Measurements from ENCODE around the gene TGFBR2. TPM values are rescaled to one million over a fixed set of nuclear protein-coding genes. Genes with fewer than 3 reads are reported as not detected.
"Not testable (repeated sequence)": the region's sequence is repeated elsewhere in the genome, so short reads cannot be mapped to it uniquely, and the experiment has no call there.

TGFBR2 gene
- total RNA-seq, 1 donor from 2014 or later = 632 TPM

DNA sequence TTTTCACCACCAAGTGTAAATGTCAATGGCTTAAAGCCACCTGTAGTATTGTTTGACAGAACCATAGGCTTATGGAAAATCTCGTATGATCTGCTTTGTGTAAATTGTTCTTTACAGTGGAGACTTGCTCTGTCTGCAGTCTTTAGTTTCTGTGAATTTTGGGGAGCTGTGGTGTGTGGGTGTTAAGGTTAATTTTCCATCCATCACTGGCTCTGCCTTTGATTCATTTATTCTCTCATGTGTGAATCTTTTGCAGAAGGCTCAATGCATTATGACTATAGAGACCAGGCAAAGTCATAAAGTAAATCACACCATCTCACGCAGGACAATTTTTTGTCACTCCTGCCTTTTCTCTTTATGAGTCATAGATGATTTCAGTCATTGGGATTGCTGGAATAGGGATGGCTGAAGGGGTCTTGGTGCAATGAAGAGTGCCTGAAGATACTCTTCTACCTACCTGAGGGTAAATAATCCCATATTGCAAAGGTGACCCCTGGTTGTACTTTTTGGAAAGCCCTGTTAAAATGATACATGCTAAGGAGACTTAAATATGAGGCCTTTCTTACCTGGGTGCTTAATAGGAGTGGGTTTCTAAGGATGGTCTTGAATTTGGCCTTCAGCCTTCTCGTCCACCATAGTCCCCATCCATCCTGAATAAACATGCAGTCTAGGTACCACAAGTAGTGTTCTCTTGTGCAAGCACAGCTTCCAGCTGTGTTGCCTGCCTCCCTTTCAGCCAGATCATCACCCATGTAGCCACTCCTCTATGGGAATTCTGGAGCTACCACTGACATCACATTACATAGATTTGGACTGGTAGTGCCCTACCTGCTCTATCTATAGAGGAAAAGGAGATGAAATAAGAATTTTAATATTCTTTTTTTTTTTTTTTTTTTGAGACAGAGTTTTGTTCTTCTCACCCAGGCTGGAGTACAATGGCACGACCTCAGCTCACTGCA is 14.3 kb downstream of the TGFBR2 start:
- DNase-seq = no peak

DNA sequence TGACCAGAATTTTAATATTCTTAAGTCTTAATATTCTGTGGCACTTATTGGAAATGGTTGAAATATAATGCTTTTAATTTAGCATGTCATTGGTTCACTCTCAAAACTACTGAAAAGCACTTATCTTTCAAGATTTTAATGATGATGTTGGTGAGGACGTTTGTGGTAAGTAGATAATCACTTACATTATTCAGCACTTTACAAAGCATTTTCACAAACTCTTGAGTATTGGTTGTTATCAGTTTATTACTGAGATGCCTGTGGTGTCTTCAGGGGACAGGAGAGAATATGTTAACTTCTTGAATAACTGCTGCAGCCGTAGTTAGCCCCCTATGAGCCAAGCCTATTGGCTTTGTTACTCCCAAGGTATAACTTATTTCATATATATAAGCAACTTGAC is 15.2 kb downstream of the TGFBR2 start:
- no peak for DNase-seq

DNA sequence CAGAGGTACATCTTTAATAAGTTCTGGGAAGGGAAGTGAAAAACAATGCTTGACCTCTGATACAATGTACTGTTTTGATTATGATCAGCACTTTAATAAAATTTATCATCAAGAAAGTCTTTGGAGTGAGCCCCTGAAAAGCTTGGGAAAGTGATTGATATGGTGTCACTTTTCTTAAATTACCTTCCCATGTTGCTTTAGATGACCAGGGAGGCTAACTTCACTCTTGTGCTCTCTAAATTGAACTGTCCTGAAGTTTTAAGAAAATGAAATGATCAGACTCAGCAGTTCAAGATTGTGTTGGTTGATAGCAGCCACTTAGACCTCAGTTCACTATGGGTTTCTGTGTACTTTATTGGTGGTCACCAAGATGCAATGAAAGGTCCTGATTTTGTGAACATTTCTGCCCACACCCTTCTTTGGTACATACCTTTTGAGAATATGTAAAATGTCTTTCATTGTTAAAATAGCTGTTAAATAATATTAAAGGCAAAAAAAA is 15.7 kb downstream of the TGFBR2 start:
- no peak for DNase-seq

DNA sequence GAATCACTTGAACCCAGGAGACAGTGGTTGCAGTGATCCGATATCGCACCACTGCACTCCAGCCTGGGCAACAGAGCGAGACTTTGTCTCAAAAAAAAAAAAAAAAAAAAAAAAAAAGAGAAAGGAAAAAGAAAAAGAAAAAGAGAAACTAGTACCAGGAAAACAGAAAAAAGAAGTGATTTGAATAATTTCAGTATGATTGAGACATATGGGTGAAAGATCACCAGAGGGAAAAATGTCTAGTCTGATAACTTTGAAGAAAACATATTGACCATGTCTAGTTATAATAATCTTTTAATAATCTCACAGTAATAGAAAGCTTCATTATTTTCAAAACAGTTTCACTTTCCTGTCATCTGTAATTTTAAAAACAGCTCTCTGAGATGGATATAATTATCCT is 16.4 kb downstream of the TGFBR2 start:
- no peak for DNase-seq

DNA sequence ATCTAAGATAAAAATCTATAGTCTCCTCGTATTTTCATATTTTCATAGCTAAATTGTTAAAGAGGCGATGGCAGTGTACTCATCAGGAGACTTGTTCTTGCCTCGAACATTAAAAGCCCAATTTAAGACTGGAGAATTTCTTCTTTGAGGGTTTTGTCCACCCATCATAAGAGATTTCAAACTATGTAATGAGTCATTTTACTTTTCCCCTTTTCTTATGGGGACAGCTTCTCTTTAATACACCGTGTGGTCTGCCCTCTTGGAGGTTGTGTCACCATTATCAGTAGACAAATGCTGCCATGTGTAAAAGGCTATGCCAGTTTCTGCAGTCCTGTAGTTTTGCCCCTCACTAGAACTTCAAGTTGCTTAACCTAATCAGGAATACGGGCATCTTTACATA is 16.9 kb downstream of the TGFBR2 start:
- DNase-seq = no peak

DNA sequence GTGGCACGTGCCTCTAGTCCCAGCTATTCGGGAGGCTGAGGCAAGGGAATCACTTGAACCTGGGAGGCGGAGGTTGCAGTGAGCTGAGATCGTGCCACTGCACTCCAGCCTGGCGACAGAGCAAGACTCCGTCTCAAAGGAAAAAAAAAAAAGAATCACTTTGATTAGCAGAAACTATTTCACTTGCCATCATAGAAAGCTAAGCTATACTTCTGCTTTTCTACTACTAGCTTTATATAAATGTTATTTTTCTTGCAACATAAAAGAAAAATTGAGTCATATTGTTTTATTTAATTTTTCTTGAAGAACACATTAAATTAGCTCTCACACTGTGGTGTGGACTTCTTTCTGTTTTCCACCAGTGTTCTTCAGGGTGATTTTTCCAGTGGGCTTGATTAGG is 18.1 kb downstream of the TGFBR2 start:
- DNase-seq = not testable (repeated sequence)

DNA sequence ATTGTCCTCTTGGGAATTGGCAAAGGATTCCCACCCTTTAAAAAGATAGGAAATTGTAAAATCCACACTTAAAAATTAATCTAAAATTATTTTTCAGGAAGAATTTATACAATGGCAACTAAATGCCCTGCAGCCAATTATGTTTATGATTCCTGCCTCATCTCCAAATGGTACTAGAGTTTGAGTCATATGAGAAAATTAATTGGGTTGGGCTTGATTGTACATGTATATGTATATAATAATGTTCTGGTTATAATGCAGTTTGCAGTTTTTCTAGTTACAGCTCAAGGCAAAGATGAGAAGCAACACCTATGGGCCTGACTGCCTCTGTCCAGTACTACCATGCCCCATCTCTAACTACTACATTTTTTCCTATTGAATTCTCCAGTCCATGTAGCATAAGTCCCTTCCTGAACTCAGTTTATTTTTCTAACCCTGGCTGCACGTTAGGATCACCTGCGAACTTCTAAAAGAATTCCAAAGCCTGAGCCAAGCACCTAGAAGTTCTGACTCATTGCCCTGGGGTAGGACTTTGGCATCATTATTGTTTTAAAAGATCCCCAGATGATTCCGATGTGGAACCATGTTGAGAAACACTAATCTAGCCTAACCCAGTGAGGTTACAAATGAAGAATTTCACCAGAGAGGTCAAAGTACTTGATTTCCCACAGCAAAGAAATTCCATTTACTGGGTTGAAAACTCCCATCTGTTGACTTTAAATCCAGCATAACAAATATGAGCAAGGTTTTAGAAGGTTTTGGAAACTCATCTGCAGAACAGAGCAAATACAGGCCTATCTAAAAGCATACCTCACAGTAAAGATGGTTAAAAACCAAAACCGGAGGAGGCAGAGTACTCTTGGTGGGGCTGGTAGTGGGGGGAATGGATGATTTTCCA is 19.4 kb downstream of the TGFBR2 start:
- DNase-seq = peak; percentile 76

DNA sequence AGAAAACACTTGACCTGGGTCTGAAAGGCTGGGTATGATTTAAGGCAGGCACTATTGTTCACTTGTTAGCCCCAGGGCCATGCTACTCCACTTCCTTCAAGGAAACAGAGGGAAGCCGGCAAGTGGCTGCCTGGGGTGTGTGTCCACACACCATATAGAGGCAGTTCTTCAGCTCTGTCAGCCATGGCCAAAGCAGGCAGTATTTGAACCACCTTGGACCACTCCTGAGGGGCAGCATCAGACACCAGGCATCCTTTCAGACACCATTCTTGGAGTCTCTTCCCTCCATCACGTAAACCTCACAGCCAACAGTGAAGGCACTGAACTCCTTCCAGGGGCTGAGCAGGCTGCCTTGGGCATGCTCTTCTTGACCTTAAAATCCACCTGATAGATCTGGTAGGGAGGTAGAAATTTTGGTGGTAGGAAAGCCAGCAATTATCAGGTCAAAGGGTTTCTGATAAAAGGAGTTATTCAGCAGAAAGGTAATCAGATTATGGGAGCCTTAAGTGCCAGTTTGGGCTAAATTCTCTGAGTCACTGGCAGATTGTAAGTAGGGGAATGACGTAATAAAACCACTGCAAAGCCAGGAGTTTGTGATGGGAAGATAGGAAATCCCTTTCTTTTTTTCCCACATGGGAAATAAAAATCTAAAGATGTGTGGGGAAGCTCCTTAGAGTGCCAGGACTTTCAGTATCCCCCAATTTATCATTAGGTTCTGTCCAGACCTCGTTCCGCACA is 20.2 kb downstream of the TGFBR2 start:
- DNase-seq = peak; percentile 60

DNA sequence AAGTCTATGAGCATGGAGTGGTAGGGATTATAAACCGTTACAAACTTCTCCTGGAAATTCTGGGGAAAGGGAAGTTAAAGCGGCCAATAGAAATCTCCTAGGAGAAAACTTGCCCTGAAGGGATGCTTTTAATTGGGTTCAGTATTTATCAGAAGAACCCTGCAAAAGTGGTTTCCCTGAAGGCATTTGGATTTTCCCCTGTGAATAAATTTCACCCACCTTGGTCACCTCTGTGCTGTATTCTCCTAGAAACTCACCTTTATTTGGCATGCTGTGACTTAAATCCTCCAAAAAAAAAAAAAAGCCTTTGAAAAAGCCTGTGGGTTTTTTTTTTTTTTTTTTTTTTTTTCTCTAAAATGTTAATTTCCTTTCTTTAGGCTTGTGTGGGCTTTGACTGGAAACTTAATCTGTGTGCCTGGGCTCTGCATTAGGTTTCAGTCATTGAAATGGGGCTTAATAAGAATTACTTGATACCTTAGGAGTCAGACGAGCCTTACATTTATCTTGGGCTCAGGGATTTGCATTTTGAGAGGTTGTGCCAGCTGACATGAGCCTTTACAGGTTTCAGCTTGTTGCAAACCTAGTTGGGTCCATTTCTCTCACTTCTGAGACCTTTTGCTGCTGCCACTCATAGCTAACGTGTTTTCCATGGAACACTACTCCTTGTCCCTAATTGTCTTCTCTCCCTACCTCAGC is 22.0 kb downstream of the TGFBR2 start:
- DNase-seq = no peak

DNA sequence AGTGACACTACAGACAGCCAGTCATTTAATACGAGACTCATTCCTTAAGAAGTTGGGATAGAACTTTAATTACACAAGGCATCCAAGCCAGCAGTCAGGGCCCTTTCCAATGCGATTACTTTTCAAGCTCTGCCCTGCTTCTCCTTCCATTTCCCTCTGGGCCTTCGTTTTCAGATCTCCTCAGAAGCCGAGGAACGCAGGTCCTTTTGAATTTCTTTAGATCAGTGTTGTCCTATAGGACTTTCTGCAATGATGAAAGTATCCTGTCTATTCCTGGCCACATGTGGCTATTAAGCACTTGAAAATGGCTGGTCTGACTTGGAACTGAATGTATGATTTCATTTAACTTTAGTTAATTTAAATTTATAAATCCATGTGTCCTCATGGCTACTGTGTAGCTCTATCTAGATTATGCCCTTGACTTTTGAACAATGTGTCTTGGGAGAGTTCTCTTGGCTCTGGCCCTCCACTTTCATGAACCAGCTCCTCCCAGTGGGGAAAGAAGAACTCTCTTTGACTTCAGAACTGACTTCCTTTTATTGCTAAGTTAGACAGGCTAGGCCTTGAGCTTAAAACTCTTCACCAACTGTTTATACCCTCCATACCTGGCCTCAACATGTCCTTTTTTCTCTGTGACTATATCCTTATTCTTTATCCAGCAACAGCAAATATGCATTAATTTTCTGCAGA is 22.6 kb downstream of the TGFBR2 start:
- DNase-seq = peak; percentile 63

DNA sequence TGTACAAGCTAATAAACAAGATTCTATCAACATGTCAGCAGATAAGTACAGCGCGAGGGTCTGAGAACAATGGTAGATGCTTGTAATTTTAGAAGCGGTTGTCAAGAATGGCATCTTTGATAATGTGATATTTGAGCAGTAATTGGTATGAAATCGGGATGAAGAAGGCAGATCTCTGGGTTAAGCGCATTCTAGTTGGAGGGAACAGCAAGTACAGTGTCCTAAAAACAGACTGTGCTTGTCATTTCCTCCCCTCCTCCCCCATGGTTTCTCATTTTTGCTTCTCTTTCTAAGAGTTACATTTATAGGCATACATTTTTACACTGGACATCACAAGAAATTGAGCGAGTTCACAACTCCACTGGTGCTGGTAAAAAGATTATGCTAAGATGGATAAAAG is 23.3 kb downstream of the TGFBR2 start:
- DNase-seq = no peak

DNA sequence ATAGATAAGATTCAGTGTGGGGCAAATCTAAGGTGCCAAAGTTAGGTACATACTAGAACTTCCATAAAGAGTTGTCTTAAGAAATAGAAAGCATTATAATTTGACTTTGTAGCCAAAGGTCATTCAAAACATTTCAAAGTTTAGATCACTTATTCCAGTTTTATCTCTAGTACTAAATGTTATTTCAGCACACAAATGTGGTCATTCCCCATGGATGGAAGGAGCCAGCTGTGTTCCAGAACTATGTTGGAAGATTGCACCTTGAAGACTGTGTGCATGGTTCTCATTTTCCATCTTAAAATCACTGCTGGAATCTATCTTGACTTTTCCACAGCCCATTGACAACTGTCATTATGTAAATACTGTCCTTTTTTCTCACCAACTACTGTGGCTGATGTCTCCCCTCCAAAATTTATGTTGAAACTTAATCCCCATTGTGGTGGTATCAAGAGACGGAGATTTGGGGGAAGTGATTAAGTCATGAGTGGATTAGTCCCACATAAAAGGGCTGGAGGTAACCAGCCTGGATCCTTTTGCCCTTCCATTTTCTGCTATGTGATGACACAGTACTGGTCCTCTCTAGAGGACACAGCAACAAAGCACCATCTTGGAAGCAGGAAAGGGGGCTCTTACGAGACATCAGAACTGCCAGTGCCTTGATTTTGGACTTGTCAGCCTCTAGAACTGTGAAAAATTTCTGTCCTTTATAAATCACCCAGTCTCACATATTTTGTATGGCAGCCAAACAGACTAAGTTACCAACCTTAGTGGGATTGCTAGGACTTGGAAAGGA is 24.0 kb downstream of the TGFBR2 start:
- no peak for DNase-seq

DNA sequence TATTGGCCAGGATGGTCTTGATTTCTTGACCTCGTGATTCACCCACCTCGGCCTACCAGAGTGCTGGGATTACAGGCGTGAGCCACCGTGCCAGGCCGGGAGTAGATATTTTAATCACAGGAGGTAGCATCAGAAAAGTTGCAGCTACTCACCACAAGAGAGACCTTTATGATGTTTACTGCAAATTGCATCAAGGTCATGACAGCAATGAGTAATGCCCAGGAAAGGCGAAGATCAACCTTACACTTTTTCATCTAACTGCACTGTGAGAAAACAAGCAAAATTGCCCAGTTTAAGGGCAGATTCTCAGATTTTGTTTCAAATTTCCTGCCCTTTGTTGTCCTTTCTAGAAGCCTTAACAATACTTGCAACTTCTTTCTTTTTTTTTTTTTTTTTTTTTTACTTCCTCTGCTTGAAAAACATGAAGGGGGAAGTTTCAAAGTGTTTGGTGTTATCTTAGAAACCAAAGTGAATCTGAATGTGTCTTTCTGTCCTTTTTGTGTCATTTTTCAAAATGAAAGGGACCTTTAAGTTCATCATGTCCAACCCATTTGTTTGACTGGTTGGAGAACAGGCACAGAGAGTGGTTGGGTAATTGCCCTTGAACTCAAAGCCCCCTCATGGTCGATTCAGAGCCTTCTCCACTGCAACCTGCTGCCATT is 25.0 kb downstream of the TGFBR2 start:
- peak; percentile 73 for DNase-seq

DNA sequence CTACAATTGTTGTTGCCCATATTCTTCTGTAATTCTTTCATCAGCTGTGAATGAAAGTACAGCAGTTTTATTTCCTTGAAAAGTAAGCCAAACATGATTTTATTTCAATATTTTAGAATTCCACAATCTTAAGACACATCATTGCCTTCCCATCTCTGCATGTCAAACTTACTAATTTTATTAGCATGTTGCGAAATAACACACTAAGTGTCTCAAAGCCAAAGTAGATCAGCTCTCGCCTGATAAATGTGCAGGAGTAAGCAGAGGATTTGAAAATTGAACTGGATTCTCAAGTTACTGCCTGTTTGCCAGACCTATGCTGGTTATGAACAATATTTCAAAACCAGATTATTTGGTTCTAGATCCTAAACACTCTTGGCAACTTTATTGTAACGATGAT is 25.7 kb downstream of the TGFBR2 start:
- no peak for DNase-seq

DNA sequence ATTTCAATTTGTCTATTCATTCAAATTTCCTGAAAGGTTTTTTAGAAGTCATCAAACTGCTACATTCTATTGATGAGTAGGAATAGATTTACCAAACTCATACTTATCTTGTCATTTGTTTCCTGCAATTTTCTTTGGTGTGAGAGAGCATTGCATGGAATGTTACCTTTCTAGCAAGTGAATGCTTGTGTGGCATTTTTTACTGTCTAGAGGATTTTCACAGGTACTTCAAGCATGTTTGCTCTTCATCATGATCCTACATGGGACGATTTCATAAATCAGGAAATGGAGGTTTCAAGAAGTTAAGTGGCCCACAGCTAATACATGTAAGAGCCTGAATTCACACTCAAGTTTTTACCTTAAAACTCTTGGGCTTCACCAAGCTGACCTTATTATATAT is 26.1 kb downstream of the TGFBR2 start:
- no peak for DNase-seq

DNA sequence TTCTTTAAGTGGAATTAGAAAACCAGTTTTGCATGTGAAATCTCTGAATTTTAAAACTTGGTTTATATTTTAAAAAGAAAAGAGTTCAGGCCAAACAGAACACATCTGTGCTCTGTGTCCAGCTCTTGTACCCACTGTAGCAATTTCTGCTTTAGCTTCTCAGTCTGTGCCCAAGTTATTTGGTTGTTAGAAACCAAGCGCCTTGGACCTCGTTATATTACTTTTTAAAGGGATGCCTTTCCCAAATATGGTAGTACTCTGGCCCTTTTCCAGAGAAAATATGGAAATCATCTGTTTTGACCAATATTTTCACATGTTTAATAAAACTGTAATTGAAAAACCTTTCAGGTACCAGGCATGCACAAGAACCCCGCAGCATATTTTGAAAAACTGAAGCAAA is 27.3 kb downstream of the TGFBR2 start:
- no peak for DNase-seq

DNA sequence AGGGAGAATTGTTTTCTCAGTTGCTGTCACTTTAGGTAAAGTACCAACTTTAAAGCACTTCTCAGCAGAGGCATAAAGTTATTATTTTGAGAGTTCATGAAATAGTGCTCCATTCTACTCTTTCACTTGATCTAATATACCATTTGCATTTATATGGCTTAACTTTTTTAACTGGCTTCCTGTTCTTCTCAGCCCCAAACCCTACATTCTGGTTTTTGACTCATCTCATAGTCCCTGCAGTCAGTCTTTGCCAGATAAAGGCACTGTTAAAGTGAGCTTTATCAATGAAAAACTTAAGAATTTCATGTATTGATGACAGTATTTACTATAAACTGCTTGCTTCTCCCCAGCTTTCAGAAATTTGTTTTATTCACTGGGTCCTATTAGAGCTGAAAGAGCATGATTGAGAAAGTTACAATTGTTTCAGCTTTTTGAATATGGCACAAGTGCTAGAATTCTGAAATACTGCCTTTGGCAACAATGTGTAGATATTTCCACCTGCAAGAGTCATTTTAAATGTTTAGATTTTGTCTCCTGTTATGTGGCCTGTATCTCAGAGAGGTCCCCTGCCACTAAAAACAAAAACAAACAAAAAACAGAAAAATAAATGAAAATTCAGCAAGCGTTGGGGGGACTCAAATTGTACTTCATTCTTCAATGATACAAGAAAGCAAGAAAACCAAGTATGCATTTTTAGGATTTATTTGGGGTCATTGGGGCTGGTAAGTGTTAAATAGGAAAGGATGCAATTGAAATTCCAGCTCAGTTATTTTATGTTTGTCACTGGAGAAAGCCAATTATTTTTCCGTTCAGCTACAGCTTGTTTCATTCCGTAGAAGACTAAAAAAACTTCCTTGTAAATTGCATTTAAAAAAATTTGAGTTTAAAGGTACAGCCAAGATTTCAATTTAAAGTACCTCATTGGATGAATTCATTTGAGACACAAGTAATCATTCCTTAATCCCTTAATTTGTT is 28.6 kb downstream of the TGFBR2 start:
- no peak for DNase-seq
